NOMO-1 treated with dmso at 0.1 percent for 144 hours (cell line): Measurements from ENCODE around the gene CFHR5.
"Not testable (repeated sequence)": the region's sequence is repeated elsewhere in the genome, so short reads cannot be mapped to it uniquely, and the experiment has no call there.

ENCODE experiments used
- DNase-seq: peaks from one replicate; lab custom pipeline; 2025; ENCODE audit not compliant: unreplicated experiment; lab: John Stamatoyannopoulos, UW

Gene CFHR5

GRCh38 chr1:196977278-196977677 lies at the start of gene CFHR5:
Gene CFHR5 (plus strand): TSS chr1:196977556. CDS start chr1:196977665, 109 bp downstream.
- DNase-seq, result no peak

DNA sequence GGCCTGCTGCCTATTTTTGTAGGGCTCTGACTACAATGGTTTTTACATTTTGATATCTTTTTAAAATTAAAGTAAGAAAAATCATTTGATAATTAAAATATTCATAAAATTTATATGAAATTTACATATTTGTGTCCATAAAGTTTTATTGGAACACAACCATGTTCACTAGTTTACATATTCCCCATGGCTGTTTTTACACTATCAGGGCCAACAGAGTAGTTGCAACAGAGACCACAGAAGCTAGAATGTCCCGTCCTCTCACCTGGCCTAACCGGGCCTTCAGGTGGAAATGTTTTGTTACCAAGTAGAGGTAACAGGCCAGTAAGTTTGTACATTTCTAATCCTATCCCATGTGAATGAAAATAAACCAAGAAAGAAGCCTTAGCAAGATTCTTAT lies 44.5 kb upstream of the CFHR5 start:
- not testable (repeated sequence) for DNase-seq

DNA sequence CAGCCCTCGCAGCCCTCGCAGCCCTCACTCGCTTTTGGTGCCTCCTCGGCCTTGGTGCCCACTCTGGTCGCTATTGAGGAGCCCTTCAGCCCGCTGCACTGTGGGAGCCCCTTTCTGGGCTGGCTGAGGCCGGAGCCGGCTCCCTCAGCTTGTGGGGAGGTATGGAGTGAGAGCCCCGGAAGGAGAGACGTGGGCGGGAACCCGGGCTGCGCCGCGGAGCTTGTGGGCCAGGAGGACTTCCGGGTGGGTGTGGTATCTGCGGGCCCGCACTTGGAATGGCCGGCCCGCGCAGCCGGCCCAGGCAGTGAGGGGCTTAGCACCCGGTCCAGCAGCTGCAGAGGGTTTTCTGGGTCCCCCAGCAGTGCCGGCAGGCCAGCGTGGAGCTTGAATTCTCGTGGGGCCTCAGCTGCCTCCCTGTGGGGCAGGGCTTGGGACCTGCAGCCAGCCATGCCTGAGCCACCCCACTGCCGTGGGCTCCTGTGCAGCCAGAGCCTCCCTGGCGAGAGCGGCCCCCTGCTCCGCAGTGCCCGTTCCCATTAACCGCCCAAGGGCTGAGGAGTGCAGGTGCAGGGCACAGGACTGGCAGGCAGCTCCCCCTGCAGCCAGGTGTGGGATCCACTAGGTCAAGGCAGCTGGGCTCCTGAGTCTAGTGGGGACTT lies 43.7 kb upstream of the CFHR5 start:
- DNase-seq, result no peak

- DNase-seq, result not testable (repeated sequence)
These were observed 35.9 kb upstream of the CFHR5 start for GRCh38 chr1:196941474-196941873.

DNA sequence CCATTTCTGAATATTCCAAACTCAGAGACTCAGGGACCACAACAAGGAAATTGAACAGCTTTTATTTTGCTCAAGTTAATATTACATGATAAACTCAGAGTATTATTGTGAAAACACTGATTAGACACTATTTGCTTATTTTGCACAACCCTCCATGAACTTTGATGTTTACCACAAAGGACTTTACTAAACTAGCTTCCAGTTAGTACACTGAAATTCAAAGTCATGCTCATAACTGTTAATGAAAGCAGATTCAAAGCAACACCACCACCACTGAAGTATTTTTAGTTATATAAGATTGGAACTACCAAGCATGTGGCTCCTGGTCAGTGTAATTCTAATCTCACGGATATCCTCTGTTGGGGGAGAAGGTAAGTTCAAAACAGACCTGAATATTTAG lies 33.8 kb upstream of the CFHR5 start, which contains the start of gene CFHR2:
Gene CFHR2 (plus strand): TSS at position 171 of the 400 bp plus-strand sequence. CDS start 143 bp downstream, at position 314.
- not testable (repeated sequence) for DNase-seq

DNA sequence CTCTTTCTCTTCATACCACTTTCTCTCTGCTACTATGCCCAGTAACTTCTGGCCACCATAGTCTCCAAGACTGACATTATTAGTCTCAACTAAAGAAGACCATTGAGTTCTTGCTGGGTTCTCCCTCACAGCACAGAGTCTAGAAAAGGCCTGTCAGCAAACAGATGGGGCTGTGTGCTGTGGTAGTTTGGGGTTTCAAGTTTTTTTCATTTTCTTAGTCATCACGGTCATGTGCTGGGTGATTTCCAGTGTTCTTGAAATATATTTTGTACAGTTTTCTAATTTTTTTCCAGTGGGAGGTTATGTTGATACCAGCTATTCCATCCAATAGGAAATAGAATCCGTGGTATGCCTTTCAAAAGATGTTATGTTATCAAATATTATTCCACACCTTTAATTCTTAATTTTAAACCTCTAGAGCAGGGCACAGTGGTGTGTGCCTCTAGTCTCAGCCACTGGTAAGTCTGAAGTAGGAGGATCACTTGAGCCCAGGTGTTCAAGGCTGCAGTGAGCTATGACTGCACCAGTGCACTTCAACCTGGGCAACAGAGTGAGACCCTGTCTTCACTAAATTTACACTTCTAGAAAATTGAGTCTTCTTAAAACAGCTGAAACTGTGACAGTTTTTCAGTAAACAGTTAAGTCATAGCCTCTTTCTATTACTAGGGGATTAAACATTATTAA lies 25.5 kb upstream of the CFHR5 start:
- no peak for DNase-seq

- DNase-seq, result no peak
These were observed 22.6 kb upstream of the CFHR5 start for GRCh38 chr1:196954778-196955177.

DNA sequence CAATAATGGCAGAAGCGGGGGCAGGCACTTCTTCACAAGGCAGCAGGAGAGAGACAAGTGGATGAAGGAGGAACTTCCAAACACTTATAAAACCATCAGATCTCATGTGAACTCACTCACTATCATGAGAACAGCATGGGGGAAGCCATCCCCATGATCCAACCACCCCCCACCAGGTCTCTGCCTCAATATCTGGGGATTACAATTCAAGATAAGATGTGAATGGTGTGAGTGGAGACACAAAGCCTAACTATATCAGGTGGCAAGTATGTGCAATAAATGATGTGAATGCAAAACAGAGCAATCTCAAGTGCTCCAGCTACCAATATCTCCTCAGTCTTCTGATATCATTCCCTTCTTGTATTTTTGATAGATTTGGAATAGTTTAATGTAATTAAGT lies 21.4 kb upstream of the CFHR5 start:
- no peak for DNase-seq

DNA sequence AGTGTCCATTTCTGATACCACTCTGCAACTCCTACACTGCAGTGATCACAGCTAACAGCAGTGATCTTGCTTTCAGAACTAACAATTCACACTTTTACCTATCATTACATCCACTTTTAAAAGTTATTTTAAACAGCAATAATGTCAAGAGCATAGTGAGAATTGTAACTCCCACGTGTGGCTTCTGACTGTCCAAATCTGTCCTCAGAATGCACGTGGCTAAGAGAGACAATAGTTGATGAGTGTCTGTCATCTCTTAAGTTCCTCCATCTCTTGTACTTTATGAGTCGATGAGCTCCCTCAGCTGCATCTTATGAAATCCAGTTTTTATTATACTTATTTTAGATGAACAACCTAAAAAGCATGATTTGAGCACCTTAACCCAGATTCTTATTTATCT lies 16.5 kb upstream of the CFHR5 start:
- no peak for DNase-seq

DNA sequence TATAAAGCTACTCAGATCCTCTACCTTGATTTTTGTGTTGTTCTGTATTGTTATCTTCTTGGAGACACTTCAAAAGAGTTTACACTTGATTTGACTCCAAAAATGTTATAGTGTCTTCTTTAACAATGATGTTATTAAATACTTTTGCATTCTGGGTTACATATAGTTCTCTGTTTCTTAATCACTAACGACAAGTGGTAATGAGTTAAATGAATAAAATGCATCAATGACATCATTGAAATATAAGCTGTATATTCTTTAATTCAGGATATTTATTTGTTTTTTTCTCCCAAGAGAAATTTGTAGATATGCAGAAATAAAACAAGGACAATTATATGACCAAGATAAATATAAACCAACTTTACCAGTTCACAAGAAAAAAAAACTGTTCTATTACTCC lies 7.2 kb upstream of the CFHR5 start:
- DNase-seq, result no peak

- no peak for DNase-seq
These were observed 1.1 kb upstream of the CFHR5 start for GRCh38 chr1:196976278-196976677.

DNA sequence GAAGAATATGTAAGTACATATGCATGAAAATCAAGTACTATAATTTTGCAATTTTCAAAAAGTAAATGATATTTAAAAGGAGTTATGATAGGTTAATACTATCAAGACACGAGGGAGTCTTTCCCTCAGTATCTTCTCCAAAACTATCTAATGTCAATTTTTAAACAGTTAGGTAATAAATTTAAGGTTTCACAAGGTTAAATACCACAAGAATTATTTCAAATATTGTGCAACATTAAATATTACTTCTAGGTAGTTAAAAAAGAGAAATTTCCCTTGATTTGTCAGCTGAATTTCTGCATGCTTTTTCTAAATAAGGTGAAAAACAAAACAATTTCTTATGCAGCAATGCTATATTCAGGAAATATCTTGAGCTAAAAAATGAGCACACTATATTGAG lies 3.5 kb downstream of the CFHR5 start:
- no peak for DNase-seq

DNA sequence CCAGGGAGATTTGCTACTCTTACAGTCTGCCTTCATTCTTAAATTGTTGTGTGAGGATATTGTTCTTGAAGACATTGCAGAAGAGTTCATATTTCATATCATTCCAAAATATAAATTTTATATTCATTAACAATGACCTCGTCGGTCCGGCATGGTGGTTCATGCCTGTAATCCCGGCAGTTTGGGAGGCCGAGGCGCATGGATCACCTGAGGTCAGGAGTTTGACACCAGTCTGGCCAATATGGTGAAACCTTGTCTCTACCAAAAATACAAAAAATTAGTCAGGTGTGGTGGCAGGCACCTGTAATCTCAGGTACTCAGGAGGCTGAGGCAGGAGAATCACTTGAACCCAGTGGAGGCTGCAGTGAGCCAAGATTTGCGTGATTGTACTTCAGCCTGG lies 4.9 kb downstream of the CFHR5 start:
- not testable (repeated sequence) for DNase-seq

DNA sequence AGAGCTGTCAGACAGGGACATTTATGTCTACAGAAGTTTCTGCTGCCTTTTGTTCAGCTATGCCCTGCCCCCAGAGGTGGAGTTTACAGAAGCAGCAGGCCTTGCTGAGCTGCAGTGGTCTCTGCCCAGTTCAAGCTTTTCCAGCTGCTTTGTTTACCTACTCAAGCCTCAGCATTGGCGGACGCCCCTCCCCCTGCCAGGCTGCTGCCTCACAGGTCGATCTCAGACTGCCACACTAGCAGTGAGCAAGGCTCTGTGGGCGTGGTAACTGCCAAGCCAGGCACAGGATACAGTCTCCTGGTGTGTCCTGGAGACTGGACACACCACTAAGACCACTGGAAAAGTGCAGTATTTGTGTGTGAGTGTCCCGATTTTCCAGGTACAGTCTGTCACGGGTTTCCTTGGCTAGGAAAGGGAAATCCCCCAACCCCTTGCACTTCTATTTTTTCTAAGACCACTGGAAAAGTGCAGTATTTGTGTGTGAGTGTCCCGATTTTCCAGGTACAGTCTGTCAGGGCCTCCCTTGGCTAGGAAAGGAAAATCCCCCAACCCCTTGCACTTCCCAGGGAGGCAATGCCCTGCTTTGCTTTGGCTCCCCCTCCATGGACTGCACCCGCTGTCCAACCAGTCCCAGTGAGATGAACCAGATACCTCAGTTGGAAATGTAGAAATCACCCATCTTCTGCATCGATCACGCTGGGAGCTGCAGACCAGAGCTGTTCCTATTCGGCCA lies 14.7 kb downstream of the CFHR5 start:
- not testable (repeated sequence) for DNase-seq

- DNase-seq, result no peak
These were observed 16.6 kb downstream of the CFHR5 start for GRCh38 chr1:196993916-196994315.

DNA sequence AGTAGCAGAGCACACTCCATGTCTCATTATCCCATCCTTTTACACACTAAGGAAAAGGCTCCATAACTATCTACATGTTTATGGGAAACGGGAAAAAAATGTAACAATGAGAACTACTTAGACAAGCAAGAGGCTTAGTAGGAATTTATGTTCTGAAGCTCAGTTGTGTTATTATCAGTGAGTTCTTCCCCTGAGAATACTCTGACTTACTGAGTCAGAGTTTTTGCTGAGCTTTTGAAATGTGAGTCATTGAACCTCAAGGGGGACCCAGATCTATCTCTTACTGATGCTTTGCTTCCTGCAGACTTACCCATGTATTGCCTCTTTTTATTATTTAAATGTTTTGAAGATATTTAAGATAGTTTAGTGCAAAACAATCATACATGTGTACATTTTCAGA lies 20.1 kb downstream of the CFHR5 start:
- DNase-seq, result no peak

DNA sequence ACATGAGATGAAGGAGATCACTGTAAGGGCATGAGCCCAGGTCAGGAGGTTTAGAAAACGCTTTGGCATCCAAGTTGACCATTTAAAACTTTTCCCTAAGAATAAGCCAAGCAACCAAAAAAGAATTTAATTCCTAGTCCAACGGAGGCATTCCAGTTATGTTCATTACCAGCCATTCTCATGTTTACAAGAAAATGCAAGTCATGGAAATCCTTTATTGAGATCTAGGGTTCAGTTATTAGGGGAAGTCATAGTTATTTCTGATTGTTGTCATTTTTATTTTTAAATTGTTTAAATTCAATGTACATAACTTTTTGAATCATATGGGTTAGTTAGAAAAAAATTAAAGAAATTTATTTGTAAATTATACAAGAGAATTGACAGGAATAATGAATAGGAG lies 24.5 kb downstream of the CFHR5 start:
- no peak for DNase-seq

DNA sequence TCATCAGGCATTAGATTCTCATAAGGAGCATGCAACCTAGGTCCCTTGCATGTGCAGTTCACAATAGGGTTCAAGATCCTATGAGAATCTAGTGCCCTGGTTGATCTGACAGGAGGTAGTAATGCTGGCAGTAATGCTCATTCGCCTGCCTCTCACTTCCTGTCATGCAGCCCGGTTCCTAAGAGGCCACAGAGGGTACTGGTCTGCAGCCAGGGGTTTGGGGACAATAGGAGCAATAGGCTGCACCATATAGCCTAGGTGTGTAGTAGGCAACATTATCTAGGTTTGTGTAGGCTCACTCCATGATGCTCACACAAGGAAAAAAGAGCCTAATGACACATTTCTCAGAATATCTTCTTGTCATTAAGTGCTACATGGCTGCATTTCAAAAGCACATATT lies 25.8 kb downstream of the CFHR5 start:
- no peak for DNase-seq

GRCh38 chr1:197008861-197009260 lies 31.5 kb downstream of the CFHR5 start:
- DNase-seq, result no peak

DNA sequence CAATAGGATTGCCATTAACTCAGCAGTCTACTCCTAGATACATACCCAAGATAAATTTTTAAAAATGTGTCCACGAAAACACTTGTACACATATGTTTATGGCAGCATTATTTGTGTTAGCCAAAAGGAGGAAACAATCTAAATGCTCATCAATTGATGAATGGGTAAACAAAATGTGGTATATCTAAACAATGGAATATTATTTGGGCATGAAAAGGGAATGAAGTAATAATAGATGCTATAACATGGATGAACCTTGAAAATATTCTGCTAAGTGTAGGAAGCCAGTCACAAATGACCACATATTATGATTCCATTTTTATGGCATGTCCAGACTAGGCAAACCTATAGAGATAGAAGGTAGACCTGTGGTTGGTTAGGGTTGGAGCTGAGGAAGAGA lies 34.3 kb downstream of the CFHR5 start:
- no peak for DNase-seq

DNA sequence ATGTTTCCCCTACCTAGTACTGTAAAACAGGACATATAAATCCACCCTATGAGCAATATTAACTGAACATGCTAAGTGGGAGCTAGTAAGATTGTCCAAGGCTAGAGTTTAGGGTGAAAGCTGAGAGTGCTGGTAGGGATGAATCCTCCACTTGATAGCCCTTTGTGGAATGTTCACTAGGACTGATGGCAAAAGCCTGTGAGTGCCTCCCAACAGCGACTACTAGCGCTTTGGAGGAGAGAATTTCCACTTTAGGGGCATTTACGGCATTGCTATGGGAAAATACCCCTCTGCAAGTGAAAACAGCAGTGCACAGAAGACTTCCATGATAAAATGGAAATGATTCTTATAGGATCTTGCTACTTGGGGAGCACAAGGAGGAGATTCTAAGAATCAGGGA lies 35.9 kb downstream of the CFHR5 start:
- no peak for DNase-seq

- no peak for DNase-seq
These were observed 39.4 kb downstream of the CFHR5 start for GRCh38 chr1:197016751-197017150.
